Skeletal muscle cell (primary cell): Measurements from ENCODE around the gene PRKCZ.
A peak's percentile ranks its signal among the peaks of the same experiment; 100 is the strongest.
"Not testable (repeated sequence)": the region's sequence is repeated elsewhere in the genome, so short reads cannot be mapped to it uniquely, and the experiment has no call there.

Source experiments
- DNase-seq: peaks from one replicate; pipeline ENCODE4 v3.0.0-alpha.2; 2010; ENCODE audit warnings: low read depth
- H3K4me3 ChIP-seq: 2 replicates; pipeline ENCODE4 v1.5.1; 2011; ENCODE audit warnings: low read depth, mild to moderate bottlenecking, control low read depth, low read length, moderate library complexity

PRKCZ gene

DNA sequence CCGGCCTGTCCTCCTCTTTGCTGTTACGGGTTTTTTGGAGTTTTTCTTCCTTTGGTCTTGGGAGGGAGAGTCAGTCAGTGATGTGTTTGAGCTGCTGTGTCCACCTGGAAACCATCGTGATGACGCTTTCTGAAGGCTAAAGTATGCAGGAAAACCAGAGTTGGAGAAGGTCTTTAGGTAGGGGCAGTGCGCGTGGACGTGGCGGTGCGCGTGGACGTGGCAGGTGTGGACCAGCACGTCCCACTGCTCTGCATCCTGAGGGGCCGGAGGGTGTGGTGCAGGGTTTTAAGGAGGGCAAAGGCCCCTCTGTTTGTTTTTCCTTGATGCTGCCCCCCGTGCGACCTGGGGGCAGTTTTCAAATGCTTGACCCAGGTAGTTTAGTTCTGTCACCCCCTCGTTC is 29.9 kb downstream of the PRKCZ start:
- no peak overlapping the region for H3K4me3 ChIP-seq
- DNase-seq, result no peak

- H3K4me3 ChIP-seq, result no peak overlapping the region
- DNase-seq, result no peak
Measured at GRCh38 chr1:2080884-2081283, 30.7 kb downstream of the PRKCZ start.

- DNase-seq, result no peak
- no peak overlapping the region for H3K4me3 ChIP-seq
Measured at GRCh38 chr1:2081326-2081885, 31.2 kb downstream of the PRKCZ start.

DNA sequence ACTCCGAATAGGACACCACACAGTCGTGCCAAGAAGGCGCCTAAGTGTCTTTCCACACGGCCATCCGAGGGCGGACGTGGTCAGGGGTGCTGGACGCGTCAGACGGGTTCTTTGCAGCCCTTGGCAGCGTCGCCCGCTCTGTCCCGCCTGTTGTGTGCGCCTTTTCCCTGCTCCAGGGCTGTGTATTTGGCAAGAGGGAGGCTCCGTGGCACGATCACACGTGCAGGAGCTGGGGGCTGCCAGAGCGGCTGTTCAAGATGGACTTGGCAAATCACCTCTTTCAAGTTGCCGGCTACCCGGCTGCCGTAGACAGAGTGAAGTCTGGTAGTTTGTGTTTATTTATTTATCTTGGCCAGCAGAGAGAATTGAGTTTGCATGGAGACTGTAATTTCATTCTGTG is 31.9 kb downstream of the PRKCZ start:
- H3K4me3 ChIP-seq, result no peak overlapping the region

GRCh38 chr1:2083666-2084065 is 33.5 kb downstream of the PRKCZ start:
- no peak for DNase-seq
- no peak overlapping the region for H3K4me3 ChIP-seq

More for the DNA sequence above, 31.9 kb downstream of the PRKCZ start:
- DNase-seq, result no peak

DNA sequence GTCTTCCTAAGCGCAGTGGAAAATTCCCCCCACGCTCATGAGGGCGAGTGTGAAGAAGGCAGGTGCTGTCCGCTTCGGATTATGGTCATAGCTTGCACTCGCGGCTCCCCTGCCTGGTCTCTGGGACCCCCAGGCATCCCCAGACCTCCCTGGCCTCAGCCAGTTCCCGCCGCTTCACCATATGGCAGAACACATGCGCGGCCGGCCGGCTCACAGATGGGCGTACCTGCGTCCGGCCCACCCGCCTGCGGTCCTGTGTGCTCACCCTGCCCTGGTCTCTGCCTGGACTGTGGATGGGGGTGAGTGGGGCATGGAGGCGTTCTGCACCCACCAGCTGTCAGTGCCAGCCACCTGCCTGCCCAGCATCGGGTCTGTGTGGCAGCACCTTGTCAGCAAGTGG is 34.1 kb downstream of the PRKCZ start:
- no peak for DNase-seq
- H3K4me3 ChIP-seq, result no peak overlapping the region

DNA sequence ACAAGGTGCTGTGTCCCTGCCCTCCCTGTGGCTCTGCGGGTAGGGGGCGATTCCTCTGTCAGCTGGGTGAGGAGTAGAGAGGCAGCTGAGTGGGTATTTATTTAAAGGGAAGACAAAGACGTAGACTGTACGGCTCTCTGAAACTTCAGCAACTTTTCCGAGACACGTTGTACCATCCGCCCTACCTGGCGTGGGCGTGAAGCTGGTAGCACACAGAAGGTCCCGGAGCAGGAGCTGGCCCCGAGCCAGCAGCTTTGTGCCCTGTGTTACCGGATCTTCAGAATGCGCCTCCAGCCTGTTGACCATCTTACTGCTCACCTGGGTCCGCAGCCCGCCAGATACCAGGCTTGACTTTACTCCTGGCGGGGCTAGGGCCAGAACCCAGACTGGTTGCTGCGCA is 34.9 kb downstream of the PRKCZ start:
- no peak for DNase-seq
- no peak overlapping the region for H3K4me3 ChIP-seq

- no peak overlapping the region for H3K4me3 ChIP-seq
- no peak for DNase-seq
Measured at GRCh38 chr1:2086446-2087078, 36.4 kb downstream of the PRKCZ start.

GRCh38 chr1:2087766-2088165 is 37.6 kb downstream of the PRKCZ start:
- no peak overlapping the region for H3K4me3 ChIP-seq

GRCh38 chr1:2088458-2088857 is 38.2 kb downstream of the PRKCZ start:
- no peak overlapping the region for H3K4me3 ChIP-seq
- peak; percentile 50 for DNase-seq

More at GRCh38 chr1:2087766-2088165, 37.6 kb downstream of the PRKCZ start:
- DNase-seq, result no peak

DNA sequence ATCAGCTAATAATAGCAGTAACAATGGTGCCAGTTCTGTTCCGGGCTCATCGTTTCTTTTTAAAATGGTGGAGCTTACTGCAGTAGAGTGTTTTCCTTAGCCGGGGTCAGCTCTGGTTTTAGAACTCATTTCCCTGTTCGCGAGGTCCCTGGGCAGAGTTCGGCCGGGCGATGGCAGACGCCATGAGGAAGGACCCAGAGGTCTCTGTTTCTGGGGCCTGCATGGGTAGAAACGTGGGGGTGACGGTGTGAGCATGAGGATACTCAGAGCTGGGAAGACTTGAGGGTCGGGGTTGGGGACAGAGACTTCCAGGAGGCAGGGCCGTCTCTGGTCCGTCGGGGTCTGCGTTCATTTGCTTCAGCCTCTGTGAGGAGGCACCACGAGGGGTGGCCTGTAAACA is 38.8 kb downstream of the PRKCZ start:
- no peak overlapping the region for H3K4me3 ChIP-seq
- no peak for DNase-seq

DNA sequence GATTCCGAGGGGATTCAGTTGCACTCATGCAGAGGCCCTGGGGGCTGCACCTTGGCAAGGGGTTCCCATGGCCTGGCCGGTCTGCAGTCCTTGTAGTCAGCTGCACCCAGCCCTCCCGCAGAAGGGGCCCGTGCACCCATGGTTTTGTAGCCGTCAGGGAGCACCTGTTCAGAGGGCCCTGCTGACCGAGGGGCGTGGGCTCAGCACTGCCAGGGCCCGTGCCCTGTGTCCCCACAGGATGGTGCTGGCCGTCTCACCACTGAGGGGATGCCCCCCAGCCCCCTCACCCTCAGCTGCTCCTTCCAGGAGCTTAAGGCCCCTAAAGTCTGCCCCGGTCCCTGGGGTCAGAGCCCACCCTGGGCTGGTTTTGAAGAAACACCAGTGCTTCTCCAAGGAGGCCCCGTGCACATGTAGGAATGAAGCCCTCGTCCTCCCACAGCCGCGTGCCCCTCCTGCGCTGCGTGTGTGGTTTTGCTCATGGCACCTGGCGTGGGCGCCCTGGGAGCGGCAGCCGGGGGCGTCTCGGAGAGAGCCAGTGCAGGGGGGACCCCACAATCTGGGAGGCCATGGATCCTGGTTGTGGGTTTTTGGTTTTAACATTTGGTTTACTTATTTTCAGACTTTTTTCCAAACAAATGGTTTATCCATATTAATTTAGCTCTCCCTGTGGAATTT is 40.1 kb downstream of the PRKCZ start:
- no peak overlapping the region for H3K4me3 ChIP-seq
- DNase-seq, result no peak

- no peak overlapping the region for H3K4me3 ChIP-seq
Measured at GRCh38 chr1:2091611-2092604, 41.7 kb downstream of the PRKCZ start.

DNA sequence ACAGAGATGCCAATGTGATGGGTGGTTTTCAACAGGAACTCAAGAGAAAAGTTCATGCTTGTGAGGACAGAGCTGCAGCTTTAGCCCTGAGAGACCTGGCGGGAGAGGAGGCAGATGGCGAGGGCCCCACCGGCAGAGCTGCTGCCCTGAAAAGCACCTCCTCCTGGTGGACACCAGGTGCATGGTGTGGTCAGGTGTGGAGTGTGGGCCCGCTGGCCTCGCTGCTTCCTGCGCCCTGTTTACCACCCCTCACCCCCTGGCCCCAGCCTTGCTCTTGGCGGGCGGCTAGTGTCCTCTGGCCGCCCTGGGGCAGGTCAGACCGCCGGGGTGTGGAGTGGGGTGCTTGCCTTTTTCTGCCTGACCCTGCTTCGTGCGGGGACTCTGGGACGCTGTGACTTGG is 42.8 kb downstream of the PRKCZ start:
- DNase-seq, result no peak
- no peak overlapping the region for H3K4me3 ChIP-seq

More at GRCh38 chr1:2091611-2092604, 41.7 kb downstream of the PRKCZ start:
- DNase-seq, result no peak

GRCh38 chr1:2093636-2094035 is 43.4 kb downstream of the PRKCZ start:
- no peak overlapping the region for H3K4me3 ChIP-seq
- DNase-seq, result no peak

GRCh38 chr1:2094269-2095158 is 44.3 kb downstream of the PRKCZ start:
- H3K4me3 ChIP-seq, DNase-seq: not testable (repeated sequence)

DNA sequence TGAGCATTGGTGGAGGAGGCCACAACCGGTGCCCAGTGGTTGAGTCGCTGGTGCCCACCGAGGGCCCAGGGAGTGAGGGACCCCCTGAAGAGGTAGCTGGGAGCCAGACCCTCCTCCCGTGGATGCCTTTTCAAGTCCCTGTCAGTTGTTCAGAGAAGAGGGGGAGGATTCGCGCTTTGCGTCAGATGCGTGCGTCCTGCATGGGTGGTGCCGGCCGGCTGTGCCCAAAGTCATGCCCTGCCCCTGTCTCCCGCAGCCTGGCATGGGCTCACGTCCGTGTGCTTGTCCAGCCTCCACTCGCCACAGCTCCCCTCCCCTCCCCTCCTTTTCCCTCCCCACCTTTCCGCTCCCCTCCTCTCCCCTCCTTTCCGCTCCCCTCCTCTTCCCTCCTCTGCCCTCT is 45.2 kb downstream of the PRKCZ start:
- H3K4me3 ChIP-seq, result no peak overlapping the region
- no peak for DNase-seq

DNA sequence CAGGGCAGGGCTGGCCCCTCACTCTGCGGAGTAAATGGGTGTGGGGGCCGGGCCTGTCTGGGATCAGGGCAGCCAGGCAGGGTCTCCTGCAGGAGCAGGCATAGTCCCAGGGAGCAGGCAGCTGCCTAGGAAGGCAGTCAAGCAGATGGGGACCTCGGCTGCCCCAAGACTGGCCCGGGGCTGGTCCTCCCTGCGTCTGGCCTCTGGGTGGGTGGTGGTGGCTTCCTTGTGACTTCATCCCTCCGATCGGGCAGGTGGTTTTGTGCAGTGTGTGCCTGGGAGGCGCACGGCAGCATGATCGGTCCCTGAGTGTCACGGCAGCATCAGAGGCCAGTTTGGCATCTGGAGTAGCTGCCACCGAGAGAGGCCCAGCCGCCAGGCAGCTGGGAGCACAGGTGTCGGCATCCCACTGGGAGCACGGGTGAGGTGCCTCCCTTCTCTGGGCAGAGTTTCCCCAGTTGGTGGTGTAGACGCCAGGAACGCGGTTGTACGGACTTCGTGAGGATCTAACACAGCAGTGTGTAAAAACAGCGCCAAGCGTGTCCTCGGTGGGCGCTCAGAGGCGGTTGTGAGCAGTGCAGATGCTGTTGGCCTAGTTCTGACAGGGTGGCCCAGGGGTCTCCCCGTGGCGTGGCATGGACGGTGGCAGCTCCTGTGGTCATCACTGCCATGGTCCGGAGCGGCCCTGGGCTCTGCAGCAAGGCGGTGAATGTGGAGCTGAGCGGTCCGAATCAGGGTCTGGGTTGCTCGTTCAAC is 45.9 kb downstream of the PRKCZ start:
- no peak for DNase-seq
- H3K4me3 ChIP-seq, result no peak overlapping the region
